Hepatocyte (in vitro differentiated cells): ENCODE measurements around the gene BLID. TPM values are rescaled to one million over a fixed set of nuclear protein-coding genes. Genes with fewer than 3 reads are reported as not detected.

ENCODE experiments used
- DNase-seq: peaks from one replicate; pipeline ENCODE4 v3.0.0-alpha.2; 2016; ENCODE audit warnings: low spot score
- H2AFZ ChIP-seq: fragments of 200-600 bp; sonication (generic); 2 replicates; pipeline ENCODE4 v1.6.0; 2016; ENCODE audit warnings: antibody characterized with exemption, mild to moderate bottlenecking
- H3K27ac ChIP-seq: fragments of 200-600 bp; sonication (generic); 2 replicates; pipeline ENCODE4 v1.5.1; 2016; ENCODE audit warnings: mild to moderate bottlenecking
- H3K27me3 ChIP-seq: fragments of 200-600 bp; sonication (generic); 2 replicates; pipeline ENCODE4 v1.6.1; 2016
- H3K36me3 ChIP-seq: fragments of 200-600 bp; sonication (generic); replicated peaks from 2 replicates; pipeline ENCODE4 v1.5.1; 2016; ENCODE audit warnings: low read depth; ENCODE audit not compliant: insufficient read depth
- H3K4me1 ChIP-seq: fragments of 200-600 bp; sonication (generic); 2 replicates; pipeline ENCODE4 v1.5.1; 2016; ENCODE audit warnings: mild to moderate bottlenecking, moderate library complexity; ENCODE audit not compliant: insufficient read depth
- H3K4me2 ChIP-seq: fragments of 200-600 bp; sonication (generic); 2 replicates; pipeline ENCODE4 v1.6.0; 2016
- H3K4me3 ChIP-seq: fragments of 200-600 bp; sonication (generic); 2 replicates; pipeline ENCODE4 v1.5.1; 2016; ENCODE audit warnings: mild to moderate bottlenecking
- H3K79me2 ChIP-seq: fragments of 200-600 bp; sonication (generic); 2 replicates; pipeline ENCODE4 v1.6.0; 2017; ENCODE audit warnings: mild to moderate bottlenecking
- H3K9me2 ChIP-seq: fragments of 200-600 bp; sonication (generic); replicated peaks from 2 replicates; pipeline ENCODE4 v1.6.0; 2017; ENCODE audit warnings: mild to moderate bottlenecking; ENCODE audit not compliant: insufficient read depth
- H3K9me3 ChIP-seq: fragments of 200-600 bp; sonication (generic); 2 replicates; pipeline ENCODE4 v1.5.1; 2016; ENCODE audit warnings: low read depth, mild to moderate bottlenecking
- H4K20me1 ChIP-seq: fragments of 200-600 bp; sonication (generic); 2 replicates; pipeline ENCODE4 v1.6.0; 2016; ENCODE audit warnings: mild to moderate bottlenecking; ENCODE audit not compliant: insufficient read depth, poor library complexity, severe bottlenecking
- EZH2 ChIP-seq: fragments of 200-600 bp; sonication (generic); IDR thresholded peaks from 2 replicates; pipeline ENCODE4 v1.6.1; 2016; ENCODE audit warnings: antibody characterized with exemption, mild to moderate bottlenecking, borderline replicate concordance
- EZH2phosphoT487 ChIP-seq: fragments of 200-600 bp; sonication (generic); IDR thresholded peaks from one replicate; pipeline ENCODE4 v1.6.1; 2018; ENCODE audit warnings: antibody characterized with exemption, mild to moderate bottlenecking, low read depth, moderate library complexity; ENCODE audit not compliant: unreplicated experiment, severe bottlenecking
- WGBS: methylation state at CpG from one replicate; pipeline ENCODE4 v1.1.6; 2016; ENCODE audit warnings: low lambda C conversion rate; ENCODE audit errors: missing lambda C conversion rate; 5-methylcytosine and 5-hydroxymethylcytosine counted together
- polyA plus RNA-seq: library from polyadenylated mRNA; unstranded; fragments of >200 nt; fragmentation: Nextera tagmentation; extraction: Ambion mirVana; gene quantifications from 2 replicates; pipeline ENCODE4 v1.2.1, GENCODE V29; 2016
- total RNA-seq: library from RNA; depleted of rRNA; stranded (reverse); fragments of >200 nt; gene quantifications from 2 replicates; pipeline ENCODE4 v1.2.3, GENCODE V29; 2014
- TF ChIP-seq, protein P1 (sequence below): fragments of 200-600 bp; sonication (generic); IDR thresholded peaks from 2 replicates; pipeline ENCODE4 v1.5.1; 2016; ENCODE audit warnings: antibody characterized with exemption, mild to moderate bottlenecking; ENCODE audit not compliant: poor library complexity

The BLID gene
- total and polyA plus RNA-seq, 2 experiments from 2014 or later, result 0.41 to 2.3 TPM

DNA sequence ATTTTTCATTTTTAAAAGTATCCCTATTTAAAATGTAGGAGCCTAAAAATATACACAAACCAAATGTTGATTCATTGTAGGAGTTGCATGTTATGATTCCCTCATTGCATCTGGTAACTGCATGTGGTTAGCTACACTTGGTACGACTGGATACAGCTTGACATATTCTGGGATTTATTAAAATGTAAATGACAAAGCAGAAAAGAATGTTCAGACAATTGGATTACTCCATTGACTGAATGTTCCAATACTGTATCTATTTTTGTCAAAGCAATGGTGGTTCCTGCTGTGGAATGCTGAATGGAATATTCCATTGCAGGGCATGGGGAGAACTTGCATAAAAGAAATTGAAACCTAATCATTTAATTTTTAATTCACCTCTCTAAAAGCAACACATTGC lies 30.8 kb downstream of the BLID start:
- no peaks in the 10 kb centered on the region for H3K4me1 ChIP-seq
- no peak overlapping the region for H3K4me2 ChIP-seq
- 50% methylated on average over 1 of the region's 1 CpG for WGBS
- H3K9me2 ChIP-seq, result no peaks in the 10 kb centered on the region
- H3K36me3 ChIP-seq, result peaks cover 1% of the 10 kb centered on the region
- no peak overlapping the region for H3K27ac ChIP-seq
- no peaks in the 10 kb centered on the region for H3K9me3 ChIP-seq
- H3K79me2 ChIP-seq, result peaks cover 17% of the 10 kb centered on the region
- no peak overlapping the region for H2AFZ ChIP-seq
- DNase-seq, result no peak
- H4K20me1 ChIP-seq, result peaks cover 2% of the 10 kb centered on the region
- H3K27me3 ChIP-seq, result no peaks in the 10 kb centered on the region
- no peak overlapping the region for H3K4me3 ChIP-seq
- TF ChIP-seq EZH2, result no peak
- no peak for TF ChIP-seq EZH2phosphoT487
- TF ChIP-seq, protein P1, sequence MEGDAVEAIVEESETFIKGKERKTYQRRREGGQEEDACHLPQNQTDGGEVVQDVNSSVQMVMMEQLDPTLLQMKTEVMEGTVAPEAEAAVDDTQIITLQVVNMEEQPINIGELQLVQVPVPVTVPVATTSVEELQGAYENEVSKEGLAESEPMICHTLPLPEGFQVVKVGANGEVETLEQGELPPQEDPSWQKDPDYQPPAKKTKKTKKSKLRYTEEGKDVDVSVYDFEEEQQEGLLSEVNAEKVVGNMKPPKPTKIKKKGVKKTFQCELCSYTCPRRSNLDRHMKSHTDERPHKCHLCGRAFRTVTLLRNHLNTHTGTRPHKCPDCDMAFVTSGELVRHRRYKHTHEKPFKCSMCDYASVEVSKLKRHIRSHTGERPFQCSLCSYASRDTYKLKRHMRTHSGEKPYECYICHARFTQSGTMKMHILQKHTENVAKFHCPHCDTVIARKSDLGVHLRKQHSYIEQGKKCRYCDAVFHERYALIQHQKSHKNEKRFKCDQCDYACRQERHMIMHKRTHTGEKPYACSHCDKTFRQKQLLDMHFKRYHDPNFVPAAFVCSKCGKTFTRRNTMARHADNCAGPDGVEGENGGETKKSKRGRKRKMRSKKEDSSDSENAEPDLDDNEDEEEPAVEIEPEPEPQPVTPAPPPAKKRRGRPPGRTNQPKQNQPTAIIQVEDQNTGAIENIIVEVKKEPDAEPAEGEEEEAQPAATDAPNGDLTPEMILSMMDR, result no peak

DNA sequence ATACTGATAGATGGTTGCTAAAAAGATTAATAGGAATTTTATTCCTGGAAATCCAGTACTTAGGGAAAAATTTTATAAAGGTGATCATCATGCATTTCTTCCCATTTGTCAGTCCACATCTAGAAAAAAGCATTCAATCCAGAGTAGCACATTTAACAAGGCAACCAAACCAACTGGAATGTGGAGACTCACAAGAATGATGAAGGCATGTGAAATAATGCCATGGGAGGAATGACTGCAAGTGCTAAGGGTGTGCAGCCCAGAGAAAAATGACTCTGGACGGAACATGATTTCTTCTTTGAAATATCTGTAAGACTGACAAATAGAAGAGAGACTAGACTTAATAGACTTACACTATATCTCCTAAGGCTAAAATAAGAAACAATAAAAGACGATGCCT lies 33.8 kb downstream of the BLID start:
- TF ChIP-seq EZH2 (no peak), EZH2phosphoT487 (no peak)
- TF ChIP-seq, protein P1, result no peak
- Histone ChIP-seq H2AFZ (no peak overlapping the region), H3K9me2 (no peaks in the 10 kb centered on the region), H3K27ac (no peak overlapping the region), H4K20me1 (no peaks in the 10 kb centered on the region), H3K9me3 (no peaks in the 10 kb centered on the region), H3K36me3 (no peaks in the 10 kb centered on the region), H3K4me2 (no peak overlapping the region), H3K79me2 (no peaks in the 10 kb centered on the region), H3K4me1 (no peaks in the 10 kb centered on the region), H3K4me3 (no peak overlapping the region), H3K27me3 (no peaks in the 10 kb centered on the region)
- 91% methylated on average over 2 of the region's 2 CpGs for WGBS
- DNase-seq, result no peak

DNA sequence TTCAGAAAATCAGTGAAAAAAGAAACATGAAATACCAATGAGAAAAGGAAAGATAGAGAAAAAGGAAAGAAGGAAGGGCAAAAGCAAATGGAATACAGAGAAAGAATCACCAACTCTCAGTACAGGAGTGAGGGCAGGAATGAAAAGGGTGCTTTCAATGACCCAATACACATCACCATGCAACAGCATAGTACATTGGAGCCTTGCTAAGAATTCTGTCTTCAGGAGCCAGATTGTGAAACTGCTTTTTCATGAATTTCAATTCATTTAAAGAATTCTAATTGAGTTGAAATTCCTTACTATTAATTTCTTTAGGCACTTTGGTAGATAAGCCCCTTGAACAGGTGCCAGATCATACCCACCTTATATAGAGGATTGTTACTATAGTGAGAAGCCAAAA lies 34.9 kb downstream of the BLID start:
- Histone ChIP-seq H3K4me2 (no peak overlapping the region), H2AFZ (no peak overlapping the region), H4K20me1 (no peaks in the 10 kb centered on the region), H3K9me2 (no peaks in the 10 kb centered on the region), H3K27me3 (no peaks in the 10 kb centered on the region), H3K27ac (no peak overlapping the region), H3K9me3 (no peaks in the 10 kb centered on the region), H3K36me3 (no peaks in the 10 kb centered on the region), H3K4me1 (no peaks in the 10 kb centered on the region), H3K4me3 (no peak overlapping the region), H3K79me2 (no peaks in the 10 kb centered on the region)
- DNase-seq, result no peak
- TF ChIP-seq, protein P1, result no peak
- no peak for TF ChIP-seq EZH2phosphoT487

DNA sequence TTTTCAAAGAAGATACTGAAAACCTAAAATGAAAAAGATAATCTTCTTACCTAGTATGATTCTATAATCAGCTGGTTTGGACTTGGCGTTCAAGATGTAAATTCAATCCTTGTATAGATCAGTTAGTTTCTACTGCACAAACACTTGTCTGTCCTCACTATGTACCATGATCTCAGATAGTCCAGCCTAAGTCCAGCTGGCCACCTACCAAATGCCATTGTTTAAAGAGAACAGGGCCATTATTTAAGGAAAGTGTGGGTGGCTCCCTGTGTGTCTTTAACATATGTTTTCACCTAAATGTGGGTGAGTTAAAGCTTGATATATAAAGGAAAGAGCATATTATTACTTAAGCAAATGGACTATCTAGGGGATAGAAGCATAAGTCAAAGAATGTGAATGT lies 38.6 kb downstream of the BLID start:
- no peak for DNase-seq
- no peaks in the 10 kb centered on the region for H3K4me1 ChIP-seq
- no peaks in the 10 kb centered on the region for H3K9me2 ChIP-seq
- no peaks in the 10 kb centered on the region for H4K20me1 ChIP-seq
- WGBS, result 85% methylated on average over 1 of the region's 1 CpG
- H3K9me3 ChIP-seq, result no peaks in the 10 kb centered on the region
- no peaks in the 10 kb centered on the region for H3K27me3 ChIP-seq
- no peaks in the 10 kb centered on the region for H3K36me3 ChIP-seq
- H3K79me2 ChIP-seq, result no peaks in the 10 kb centered on the region
- no peak overlapping the region for H2AFZ ChIP-seq
- no peak overlapping the region for H3K4me2 ChIP-seq
- H3K4me3 ChIP-seq, result no peak overlapping the region
- no peak for TF ChIP-seq EZH2phosphoT487
- TF ChIP-seq, protein P1, result no peak
- H3K27ac ChIP-seq, result no peak overlapping the region
